ENCODE results near the gene FTH1.
A peak's percentile ranks its signal among the peaks of the same experiment; 100 is the strongest.
"Not testable (repeated sequence)": the region's sequence is repeated elsewhere in the genome, so short reads cannot be mapped to it uniquely, and the experiment has no call there.

FTH1 gene

DNA sequence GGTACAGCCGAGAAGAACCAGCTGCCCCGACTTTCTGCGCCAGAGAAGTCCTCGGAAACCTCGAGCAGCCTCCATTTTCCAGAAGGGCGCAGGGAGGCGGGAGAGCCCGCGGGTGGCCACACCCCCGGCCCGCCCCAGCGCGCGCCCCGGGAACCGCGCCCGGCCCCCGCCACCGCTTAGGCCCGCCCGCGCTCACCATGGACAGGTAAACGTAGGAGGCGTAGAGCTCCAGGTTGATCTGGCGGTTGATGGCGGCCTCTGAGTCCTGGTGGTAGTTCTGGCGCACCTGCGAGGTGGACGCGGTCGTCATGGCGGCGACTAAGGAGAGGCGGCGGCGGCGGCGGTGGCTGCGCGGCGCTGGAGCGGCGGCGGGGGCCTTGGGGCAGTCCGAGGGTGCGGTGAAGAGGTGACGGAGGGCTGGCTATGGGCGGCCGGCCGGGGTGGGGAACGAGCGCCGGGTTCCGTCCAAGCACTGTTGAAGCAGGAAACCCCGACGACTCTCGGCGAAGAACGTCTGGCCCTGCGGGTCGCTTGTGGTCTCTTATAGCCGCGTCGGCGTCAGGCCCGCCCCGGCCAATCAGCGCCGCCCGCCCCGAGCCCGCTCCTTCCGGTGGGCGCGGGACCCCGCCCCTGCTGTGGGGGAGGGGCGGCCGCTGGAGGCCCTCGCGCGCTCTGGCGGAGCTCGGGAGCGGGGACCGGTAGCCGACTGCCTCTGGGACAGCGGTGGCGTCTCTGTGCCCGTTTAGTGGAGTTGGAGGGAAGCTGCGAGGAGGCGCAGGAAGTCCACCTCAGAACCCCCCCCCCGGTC, at the start of gene FTH1:
FTH1 (minus strand) TSS at position 519 of the 808 bp plus-strand sequence; CDS start at position 310, 209 bp downstream.
- peak; percentile 98 for DNase-seq

DNA sequence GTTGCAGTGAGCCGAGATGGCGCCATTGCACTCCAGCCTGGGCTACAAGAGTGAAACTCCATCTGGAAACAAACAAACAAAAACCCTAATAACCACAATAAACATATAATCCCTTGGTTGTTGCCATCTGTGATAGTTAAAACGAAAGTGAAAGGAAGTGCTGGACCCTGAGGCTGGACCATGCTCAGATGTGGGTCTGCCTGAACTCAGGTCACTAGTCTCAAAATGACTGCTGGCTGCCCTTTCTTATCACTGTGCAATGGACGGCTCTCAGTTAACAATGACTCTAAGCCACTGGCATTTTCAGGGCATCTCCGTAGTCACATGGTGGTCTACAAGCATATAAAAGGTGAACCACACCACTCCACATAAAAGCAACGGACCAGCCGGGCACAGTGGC, 48.2 kb upstream of the FTH1 start:
- DNase-seq = peak; percentile 24

DNA sequence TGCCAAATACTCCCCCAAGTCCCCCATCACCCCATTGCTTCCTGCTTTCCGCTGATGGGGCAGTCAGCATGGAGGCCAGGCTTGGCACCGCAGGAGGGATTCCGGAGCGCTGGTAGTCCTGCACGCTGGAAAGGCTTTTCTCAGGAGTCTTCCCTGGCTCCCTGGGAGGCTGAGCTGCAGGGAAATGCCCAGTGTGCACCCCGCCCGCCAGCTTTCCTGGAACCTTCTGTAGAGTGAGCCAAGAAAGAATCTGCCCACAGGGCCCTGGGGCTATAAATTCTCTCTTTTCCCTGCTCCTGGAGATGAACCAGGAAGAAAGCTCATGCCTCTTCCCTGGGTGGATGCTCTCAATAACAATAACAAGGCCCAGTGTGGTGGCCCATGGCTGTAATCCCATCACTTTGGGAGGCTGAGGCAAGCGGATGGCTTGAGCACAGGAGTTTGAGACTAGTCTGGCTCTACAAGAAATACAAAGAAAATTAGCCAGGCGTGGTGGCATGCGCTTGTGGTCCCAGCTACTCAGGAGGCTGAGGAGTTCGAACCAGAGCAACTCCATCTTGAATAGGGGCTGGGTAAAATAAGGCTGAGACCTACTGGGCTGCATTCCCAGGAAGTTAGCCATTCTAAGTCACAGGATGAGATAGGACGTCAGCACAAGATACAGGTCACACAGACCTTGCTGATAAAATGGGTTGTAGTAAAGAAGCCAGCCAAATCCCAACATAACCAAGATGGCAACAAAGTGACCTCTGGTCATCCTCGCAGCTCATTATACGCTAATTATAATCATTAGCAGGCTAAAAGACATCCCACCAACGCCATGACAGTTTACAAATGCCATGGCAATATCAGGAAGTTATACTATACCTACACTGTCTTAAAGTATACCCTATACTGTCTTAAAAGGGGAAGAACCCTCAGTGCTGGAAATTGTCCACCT, 46.4 kb upstream of the FTH1 start:
- no peak for DNase-seq

DNA sequence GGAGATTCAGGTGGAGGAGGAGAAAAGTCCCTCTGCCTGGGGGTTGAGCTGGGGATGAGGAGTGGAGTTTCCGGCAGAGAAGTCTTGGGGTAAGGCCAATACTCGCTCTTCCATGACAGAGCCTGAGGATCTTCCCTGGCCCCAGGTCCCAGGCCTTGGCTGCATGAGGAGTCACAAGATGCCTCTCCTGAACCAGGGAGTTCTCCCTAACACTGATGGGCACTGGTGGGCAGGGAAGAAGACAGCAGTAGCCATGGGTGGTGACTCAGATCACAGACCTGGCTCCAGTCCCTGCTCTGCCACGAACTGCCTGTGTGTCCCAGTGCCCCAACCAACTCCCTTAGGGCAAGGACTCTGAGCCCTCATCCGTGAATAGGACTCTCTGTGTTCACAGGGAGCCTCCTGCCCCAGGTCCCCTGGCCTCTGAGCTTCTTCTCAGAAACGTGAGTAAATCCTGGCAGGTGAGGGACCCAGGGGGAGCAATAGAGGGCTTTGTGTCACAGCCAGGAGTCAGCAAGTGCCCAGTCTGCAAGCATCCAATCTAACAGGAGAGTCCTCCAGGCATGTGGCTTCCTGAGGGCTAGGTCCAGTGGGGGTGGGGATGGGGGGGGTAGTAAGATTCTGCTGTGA, 45.5 kb upstream of the FTH1 start:
- DNase-seq = no peak

DNA sequence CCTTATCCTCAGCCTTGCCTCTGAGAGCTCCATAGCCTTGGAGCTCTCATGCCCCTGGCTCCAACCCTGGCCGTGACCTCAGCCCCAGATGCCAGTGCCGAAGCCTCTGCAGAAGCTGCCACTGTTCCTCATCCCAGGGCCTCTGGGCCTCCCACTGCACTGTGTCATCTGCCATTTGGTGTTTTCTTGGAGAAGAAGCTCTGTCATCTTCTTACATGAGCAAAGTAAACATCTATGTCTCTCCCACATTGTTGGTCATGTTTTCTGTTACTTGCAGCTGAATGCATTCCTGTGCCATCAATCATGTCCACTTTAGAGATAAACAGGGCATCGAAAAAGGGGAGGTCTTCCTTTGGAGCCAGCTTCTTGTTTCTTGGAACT, 45.0 kb upstream of the FTH1 start:
- DNase-seq = no peak

DNA sequence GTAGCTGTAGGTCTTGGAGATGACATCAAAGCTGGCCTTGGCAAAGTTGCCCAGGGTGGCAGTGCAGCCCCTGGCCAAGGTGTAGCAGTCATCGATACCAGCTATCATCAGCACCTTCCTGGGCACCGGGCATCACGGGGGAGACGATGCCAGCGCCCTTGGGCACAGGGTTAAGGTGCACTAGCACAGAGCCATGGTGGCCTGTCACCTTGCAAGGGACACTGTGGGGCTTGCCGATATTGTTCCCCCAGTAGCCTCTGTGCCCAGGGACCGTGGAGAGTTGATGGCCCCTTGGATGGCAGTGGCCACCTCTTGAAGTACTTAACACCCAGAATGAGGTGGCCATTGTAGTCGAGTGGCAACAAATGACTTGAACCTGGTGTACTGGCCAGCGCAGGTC, 44.4 kb upstream of the FTH1 start:
- DNase-seq = no peak

DNA sequence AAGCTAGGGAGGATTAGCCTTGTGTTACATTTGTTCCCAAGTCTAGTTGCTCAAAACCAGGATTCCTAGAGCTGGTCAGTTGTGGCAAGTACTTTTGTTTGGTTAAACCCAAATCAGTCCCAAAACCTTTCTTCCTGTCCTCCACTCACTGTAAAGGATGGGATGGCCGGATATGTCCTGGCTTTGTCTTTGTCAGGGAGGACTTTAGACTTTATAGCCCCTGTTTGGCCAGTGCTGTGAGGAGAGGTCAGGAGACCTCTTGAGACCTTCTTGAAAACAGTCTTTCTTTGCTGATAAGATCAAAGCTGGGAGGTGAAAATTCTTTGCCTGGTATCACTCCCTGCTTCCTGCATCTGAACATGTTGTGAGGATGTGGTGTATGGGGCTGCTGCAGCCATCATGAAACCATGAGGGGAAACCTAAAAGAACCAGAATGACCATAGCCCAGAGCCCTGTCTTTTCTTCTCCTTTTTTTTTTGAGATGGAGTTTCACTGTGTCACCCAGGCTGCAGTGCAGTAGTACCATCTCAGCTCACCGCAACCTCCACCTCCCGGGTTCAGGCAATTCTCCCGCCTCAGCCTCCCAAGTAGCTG, 43.6 kb upstream of the FTH1 start:
- DNase-seq = no peak

DNA sequence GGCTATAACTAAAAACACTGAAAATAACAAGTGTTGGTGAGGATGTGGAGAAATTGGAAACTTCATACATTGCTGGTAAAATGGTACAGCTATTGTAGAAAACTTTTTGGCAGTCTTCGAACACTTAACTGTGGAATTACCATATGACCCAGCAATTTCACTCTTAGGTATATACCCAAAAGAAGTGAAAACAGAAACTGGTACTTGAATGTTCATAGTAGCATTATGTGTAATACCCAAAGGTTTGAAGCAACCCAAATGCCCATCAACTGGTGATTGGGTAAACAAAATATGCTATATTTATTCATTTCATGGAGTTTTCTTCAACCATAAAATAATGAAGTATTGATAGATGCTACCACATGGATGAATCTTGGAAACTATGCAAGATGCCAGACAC, 40.8 kb upstream of the FTH1 start:
- no peak for DNase-seq

DNA sequence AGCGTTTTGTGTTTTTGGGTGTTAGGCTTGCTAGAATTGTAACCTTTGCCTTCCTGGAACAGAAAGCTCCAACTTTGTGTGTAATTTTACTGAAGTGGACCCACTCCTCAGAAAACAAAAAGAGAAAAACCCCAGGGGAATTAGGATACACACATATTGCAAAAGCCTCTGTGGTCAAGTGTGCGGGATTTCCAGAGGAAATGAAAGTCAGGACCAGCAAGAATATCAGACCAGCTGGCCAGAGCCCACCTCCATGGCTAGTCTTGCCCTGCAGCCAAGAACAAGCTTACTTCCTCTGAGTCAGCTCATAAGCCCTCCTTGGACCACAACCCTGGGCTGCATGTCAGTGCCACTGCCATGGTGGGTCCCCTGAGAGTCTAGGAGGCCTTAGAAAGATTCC, 37.0 kb upstream of the FTH1 start:
- DNase-seq = peak; percentile 18

DNA sequence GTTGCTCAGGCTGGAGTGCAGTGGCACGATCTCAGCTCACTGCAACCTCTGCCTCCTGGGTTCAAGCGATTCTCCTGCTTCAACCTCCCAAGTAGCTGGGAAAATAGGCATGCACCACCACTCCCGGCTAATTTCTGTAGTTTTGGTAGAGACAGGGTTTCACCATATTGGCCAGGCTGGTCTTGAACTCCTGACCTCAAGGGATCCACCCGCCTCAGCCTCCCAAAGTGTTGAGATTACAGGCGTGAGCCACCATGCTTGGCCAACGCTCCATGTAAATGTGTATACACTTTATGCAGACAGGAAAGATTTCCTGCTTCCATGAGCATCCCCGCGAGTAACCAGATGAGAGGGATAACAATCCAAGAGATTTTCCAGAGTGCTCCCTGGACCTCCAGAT, 34.8 kb upstream of the FTH1 start:
- not testable (repeated sequence) for DNase-seq

DNA sequence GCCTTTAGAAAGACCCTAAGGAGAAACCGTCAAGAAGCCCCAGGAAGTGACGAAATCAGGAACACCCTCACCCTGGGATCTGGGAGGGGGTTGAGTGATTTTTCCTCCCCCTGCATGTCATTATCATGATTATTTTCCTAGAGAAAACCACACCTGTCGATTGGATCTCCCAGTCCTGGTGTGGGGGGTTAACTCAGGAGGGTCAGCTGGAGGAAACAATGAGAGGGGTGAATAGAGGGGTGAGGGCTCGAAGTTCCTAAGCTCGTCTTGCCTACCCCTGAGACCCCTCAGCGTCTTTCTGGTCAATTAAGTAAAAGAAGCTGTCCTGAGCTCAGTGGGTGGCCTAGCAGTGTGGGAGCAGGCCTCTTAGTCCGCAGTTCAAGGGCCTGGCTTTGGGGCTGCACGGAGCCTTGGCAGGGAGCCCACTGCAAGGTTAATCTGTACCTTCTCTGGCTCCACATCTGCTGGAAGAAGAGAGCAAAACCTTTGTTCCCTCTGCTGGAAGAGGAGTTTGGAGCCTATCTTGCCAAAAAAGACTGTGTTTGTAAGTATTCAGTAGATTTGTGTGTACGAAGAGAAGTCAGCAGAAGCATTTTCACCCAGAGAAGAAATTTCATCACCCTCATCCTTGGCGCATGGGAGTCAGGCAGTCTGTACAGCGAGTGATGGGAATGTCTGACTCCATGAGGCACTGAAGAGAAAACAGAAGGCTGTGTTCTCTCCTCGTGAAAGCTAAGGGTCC, 34.2 kb upstream of the FTH1 start:
- DNase-seq = no peak

DNA sequence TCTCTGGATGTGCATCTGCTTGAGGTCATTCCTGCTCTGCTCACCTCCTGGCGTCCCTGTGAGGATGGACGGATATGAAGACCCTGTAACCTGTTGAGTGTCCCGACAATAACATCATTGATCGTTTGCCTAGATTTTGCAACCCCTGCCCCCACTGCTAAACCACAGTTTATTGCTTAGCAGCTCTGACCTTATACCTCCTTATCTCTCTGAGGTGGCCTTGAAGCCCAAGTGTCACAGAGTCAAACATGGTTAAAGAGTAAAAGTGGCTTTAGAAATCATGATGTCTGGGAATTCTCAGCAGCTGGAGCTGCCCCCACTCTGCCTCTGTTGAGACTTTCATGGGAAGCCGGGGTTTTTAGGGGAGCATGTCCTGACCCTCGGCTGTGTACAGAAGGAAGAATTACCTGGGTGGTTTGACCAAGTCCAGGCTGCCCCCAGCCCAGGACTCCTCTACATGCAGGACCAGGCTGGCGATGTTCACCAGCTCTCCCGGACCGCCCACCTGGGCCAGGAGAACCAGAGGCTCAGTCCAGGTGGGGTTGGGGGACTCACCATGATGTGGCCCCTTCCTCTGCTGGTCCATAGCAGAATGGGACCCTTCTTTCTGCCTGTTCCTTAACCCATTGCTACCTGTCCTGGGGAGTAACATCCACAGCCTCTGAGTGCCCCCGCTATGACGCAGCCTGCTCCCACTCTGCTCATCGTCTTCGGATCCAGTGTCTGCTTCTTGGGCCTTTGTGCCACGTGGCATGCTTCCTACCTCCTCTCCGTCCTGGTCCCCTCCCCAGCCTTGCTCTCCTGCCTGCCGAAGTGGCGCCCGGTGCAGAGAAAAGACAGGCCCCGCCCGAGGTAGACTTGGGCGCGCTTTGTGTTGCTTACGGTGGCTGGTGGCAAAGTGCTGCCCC, 33.4 kb upstream of the FTH1 start:
- no peak for DNase-seq

DNA sequence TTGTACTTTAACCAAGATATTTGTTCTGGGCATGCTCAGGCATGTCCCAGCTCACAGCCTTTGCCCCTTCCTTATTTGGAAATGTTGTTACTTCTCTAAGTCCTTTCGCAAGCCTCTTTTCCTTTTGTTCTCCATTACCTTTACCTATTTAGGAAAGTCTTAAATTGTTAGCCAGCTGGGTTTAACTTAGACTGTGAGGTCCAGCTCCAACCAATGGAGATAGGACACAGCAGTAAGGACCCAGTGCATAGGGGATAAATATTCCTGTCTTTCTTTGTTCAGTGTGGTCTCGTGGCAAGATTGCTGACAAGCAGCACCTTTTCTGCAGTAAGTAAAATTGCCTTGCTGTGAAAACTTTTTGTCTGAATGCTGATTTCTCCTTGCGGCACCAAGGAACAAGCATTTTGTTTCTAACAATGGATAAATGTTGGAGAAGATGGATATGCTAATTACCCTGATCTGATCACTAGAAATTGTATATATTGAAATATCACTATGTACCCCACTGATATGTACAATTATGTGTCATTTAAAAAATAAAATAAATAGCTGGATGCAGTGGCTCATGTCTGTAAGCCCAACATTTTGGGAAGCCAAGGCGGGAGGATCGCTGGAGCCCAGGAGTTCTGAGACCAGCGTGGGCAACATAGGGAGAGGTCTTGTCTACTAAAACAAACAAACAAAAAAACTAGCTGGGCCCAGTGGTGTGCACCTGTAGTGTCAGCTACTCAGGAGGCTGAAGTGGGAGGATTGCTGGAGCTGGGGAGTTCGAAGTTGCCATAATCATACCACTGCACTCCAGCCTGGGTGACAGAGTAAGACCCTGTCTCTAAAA, 31.9 kb upstream of the FTH1 start:
- no peak for DNase-seq

DNA sequence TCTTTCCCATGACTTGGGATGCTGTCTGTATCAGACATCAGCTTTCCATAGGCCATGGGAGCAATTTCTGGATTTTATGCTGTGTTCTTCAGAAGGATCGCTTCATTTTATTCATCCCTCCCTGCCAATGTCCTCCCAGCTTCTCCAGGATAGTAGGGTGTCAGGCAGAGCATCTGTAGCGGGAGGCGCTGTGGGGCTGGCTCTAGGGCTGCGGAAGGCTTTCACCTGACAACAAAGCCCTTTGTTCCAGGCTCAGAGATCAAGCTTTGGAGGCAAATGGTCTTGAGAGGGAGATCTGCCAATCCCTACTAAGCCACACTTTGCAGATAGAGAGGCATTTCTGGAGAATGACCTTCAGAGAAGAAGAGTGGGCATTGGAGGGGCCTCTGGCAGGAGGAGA, 29.5 kb upstream of the FTH1 start:
- no peak for DNase-seq

DNA sequence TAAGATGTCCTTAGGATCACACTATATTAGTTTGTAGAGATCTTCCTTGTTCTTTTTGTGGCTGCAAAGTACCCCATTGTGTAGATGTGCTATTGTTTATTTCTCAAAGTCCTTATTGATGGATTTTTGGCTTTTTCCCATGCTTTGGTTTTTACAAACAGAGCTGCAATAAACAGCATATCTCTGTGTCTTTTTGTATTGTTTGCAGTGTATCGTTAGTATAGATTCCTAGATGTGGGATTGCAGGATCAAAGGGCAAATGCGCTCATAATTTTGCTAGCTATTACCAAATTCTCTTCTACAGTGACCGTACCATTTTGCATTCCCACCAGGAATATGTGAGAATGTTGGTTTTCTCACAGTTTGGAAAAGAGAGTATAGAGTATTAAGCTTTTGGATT, 27.5 kb upstream of the FTH1 start:
- no peak for DNase-seq

DNA sequence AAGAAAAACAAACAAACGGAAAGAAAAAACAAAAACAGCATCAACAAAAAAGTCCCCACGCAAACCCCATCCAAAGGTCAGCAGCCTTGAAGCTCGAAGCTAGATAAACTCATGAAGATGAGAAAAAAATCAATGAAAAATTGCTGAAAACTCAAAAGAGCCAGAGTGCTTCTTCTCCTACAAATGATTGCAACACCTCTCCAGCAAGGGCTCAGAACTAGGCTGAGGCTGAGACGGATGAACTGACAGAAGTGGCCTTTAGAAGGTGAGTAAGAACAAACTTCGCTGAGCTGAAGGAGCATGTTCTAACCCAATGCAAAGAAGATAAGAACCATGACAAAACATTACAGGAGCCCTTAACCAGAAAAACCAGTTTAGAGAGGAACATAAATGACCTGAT, 18.4 kb upstream of the FTH1 start:
- DNase-seq = no peak

DNA sequence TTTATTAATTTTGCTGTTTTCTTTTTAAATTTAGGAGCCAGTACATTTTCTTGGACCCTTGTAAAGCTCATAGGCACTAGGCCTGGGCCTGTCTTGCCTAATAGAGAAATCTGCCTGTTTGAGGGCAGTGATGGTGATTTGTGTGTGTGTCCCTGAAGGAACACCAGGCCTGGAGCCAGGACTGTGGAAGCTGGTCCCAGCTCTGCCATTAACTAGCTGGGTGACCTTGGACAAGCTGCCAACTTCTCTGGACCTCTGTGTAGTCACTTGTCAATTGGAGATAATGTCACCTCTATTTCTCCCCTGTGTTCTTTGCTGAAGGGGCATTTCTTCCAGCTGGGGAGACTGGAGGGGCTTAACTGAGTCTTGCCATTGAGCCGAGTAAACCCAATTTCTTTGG, 16.0 kb upstream of the FTH1 start:
- DNase-seq = no peak

DNA sequence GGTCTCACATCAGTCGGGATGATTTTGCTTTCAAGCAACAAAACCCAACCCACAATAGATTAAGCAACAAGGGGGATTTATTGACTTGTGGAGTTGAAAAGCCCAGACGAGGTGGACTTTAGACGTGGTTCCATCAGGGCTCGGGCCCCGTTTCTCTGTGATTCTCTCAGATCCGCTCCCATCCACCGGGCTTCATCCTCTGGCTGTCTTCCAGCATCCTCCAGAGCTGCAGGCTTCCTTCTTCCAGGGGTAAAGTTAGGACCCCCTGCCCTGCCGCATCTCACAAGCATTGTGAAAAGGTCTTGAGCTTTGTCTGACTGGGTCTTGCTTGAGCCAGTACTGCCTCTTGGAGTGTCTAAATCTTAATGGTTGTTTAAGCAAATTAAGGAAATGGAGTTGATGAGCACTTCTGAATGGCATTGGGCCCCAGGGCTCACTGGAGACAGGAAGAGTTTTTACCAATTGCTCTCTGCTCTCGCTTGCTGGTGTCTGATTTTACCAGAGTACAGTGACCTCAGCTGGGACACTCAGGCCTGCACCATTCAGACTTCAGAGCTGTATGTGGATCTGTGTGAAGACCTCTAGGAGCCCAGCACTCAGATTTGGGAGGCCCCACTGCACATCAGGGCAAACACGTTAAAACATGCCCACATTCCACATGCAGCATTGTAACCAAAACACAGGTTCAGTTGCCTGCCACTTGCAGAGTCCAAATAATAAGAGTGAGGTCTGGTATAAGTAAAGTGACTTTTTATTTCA, 13.5 kb upstream of the FTH1 start:
- DNase-seq = no peak
